ENCODE measurements around the gene FAM151A.

Gene FAM151A

DNA sequence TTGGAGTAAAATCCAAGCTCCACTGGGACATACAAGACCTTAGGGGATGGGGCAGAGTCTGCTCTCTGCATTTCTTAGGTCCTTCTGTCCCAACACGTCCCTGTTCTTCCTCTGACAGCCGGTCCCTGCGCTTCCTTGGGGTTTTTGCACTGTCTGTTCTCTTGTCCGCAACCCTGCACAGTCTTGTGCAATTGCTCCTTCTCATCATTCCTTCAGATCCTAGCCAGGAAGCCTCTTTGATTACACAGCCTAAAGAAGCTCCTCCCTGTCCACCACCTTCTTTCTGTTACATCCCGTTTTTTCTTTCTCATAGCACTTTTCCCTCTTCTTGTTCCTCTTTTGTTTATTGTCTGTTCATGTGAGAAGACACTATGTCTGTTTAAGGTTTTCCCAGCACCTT is 55.4 kb downstream of the FAM151A start:
- peaks cover 35% of the 10 kb centered on the region for H3K4me1 ChIP-seq (ENCODE audit: control insufficient read depth, insufficient read depth, low read length)
- H3K27me3 ChIP-seq (ENCODE audit: control insufficient read depth, insufficient read depth, low read length): no peaks in the 10 kb centered on the region
- no peak overlapping the region for H3K4me3 ChIP-seq (ENCODE audit: low read length)
- H3K36me3 ChIP-seq (ENCODE audit: control insufficient read depth, insufficient read depth, low read length): no peaks in the 10 kb centered on the region
- H3K9ac ChIP-seq (ENCODE audit: low read length): no peak overlapping the region
- no peaks in the 10 kb centered on the region for H3K9me3 ChIP-seq (ENCODE audit: control insufficient read depth, low read length)

DNA sequence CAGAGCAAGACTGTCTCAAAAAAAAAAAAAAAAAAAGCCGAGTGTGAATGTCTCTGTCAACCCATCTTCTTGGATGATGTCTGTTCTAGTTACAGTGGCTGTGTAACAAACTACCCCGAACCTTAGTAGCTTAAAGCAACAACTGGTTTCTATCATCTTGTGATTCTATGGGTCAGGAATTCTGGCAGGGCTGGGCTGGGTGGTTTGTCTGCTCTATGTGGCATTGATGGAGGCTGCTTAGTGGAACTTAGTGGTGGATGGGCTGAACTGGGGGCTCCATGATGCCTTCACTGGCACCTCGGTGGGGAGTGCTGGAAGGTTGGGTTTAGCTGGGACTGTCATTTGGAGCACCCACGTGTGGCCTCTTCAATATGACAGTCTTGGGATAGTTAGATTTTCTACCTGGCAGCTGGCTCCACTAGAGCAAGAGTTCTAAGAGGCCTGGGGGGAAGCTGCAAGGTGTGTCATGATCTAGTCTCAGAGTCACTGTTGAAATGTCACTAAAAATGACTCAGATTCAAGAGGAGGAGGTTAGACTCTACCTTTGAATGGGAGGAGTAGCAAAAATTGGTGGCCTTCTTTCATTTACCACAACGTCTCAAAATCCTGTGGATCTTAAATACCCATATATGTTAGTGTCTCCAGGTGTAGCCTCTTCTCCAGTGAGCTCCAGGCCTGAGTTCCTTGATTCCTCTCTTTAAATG is 56.7 kb downstream of the FAM151A start:
- no peak overlapping the region for H3K4me3 ChIP-seq (ENCODE audit: low read length)
- H3K27me3 ChIP-seq (ENCODE audit: control insufficient read depth, insufficient read depth, low read length): no peaks in the 10 kb centered on the region
- no peaks in the 10 kb centered on the region for H3K36me3 ChIP-seq (ENCODE audit: control insufficient read depth, insufficient read depth, low read length)
- no peak overlapping the region for H3K9ac ChIP-seq (ENCODE audit: low read length)
- H3K9me3 ChIP-seq (ENCODE audit: control insufficient read depth, low read length): no peaks in the 10 kb centered on the region
- peaks cover 35% of the 10 kb centered on the region for H3K4me1 ChIP-seq (ENCODE audit: control insufficient read depth, insufficient read depth, low read length)

- Histone ChIP-seq H3K27me3 (ENCODE audit: control insufficient read depth, insufficient read depth, low read length) (no peaks in the 10 kb centered on the region), H3K4me1 (ENCODE audit: control insufficient read depth, insufficient read depth, low read length) (peaks cover 35% of the 10 kb centered on the region), H3K4me3 (ENCODE audit: low read length) (peak overlapping the region; percentile 80), H3K36me3 (ENCODE audit: control insufficient read depth, insufficient read depth, low read length) (no peaks in the 10 kb centered on the region), H3K9me3 (ENCODE audit: control insufficient read depth, low read length) (no peaks in the 10 kb centered on the region), H3K9ac (ENCODE audit: low read length) (no peak overlapping the region)
Observed at GRCh38 chr1:54565113-54565501, 58.2 kb downstream of the FAM151A start.

- peak overlapping the region; percentile 80 for H3K4me3 ChIP-seq (ENCODE audit: low read length)
- H3K4me1 ChIP-seq (ENCODE audit: control insufficient read depth, insufficient read depth, low read length): peaks cover 35% of the 10 kb centered on the region
Observed at GRCh38 chr1:54564312-54565112, 58.8 kb downstream of the FAM151A start.

DNA sequence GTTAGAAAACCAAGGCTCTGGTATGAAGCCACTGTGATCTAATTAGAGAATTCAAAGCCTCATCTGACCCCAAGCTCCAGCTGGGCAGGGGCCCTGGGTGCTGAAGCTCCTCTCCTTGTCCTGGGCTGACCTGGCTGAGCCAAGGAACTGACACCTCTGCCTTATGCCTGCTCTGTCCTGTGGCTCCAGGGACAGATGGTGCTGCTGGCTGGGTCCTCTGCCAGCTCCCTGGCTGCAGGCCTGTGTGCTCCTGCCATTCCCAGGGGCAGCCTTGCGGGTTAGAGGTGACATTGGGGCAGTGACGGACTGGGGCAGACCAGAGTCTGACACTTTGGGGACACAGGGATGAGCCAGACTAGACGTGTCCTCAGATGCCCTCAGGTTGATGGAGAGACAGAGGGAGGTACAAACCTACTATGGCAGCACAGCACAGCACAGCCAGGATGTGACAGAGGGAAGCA is 63.5 kb downstream of the FAM151A start:
- Histone ChIP-seq H3K36me3 (ENCODE audit: control insufficient read depth, insufficient read depth, low read length) (no peaks in the 10 kb centered on the region), H3K27me3 (ENCODE audit: control insufficient read depth, insufficient read depth, low read length) (no peaks in the 10 kb centered on the region), H3K9ac (ENCODE audit: low read length) (no peak overlapping the region), H3K9me3 (ENCODE audit: control insufficient read depth, low read length) (no peaks in the 10 kb centered on the region), H3K4me3 (ENCODE audit: low read length) (no peak overlapping the region), H3K4me1 (ENCODE audit: control insufficient read depth, insufficient read depth, low read length) (peaks cover 6% of the 10 kb centered on the region)

More at GRCh38 chr1:54564312-54565112, 58.8 kb downstream of the FAM151A start:
- Histone ChIP-seq H3K27me3 (ENCODE audit: control insufficient read depth, insufficient read depth, low read length) (no peaks in the 10 kb centered on the region), H3K9ac (ENCODE audit: low read length) (peak overlapping the region; percentile 71), H3K9me3 (ENCODE audit: control insufficient read depth, low read length) (no peaks in the 10 kb centered on the region), H3K36me3 (ENCODE audit: control insufficient read depth, insufficient read depth, low read length) (no peaks in the 10 kb centered on the region)
